C4-2B (cell line): ENCODE results near the gene ADGRG7.

Experiments used
- ZFX ChIP-seq: fragments of 450-650 bp; IDR thresholded peaks from 2 replicates; pipeline ENCODE4 v1.6.1; 2017
- TF ChIP-seq, protein P1 (sequence below): fragments of 450-650 bp; conservative IDR thresholded peaks from 2 replicates; pipeline ENCODE4 v1.5.1; 2017; ENCODE audit warnings: mild to moderate bottlenecking

DNA sequence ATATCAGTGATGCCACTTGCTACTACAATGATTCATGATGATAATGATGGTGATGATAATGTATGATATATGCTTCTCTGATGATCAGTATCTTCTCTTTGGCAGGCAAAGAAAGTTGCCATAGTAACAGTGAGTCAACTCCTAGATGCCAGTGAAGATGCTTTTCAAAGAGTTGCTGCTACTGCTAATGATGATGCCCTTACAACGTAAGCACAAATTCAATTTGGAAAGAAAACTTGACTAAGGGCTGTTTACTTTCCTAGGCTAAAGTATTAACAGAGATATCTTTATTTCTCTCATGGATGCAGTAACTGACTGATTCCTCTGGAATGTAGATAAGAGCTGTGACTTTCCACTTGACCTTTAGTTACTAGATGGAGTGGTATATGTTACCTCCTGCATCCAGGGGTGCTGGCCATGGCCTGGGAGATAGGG, 27.8 kb downstream of the ADGRG7 start:
- TF ChIP-seq, protein P1, sequence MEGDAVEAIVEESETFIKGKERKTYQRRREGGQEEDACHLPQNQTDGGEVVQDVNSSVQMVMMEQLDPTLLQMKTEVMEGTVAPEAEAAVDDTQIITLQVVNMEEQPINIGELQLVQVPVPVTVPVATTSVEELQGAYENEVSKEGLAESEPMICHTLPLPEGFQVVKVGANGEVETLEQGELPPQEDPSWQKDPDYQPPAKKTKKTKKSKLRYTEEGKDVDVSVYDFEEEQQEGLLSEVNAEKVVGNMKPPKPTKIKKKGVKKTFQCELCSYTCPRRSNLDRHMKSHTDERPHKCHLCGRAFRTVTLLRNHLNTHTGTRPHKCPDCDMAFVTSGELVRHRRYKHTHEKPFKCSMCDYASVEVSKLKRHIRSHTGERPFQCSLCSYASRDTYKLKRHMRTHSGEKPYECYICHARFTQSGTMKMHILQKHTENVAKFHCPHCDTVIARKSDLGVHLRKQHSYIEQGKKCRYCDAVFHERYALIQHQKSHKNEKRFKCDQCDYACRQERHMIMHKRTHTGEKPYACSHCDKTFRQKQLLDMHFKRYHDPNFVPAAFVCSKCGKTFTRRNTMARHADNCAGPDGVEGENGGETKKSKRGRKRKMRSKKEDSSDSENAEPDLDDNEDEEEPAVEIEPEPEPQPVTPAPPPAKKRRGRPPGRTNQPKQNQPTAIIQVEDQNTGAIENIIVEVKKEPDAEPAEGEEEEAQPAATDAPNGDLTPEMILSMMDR, result no peak
- no peak for TF ChIP-seq ZFX
